GM12872 (cell line): ENCODE measurements around the gene HOXA7.

Experiments used
- CTCF ChIP-seq: IDR thresholded peaks from 3 replicates; pipeline ENCODE4 v1.5.1; 2011; ENCODE audit warnings: low read depth, mild to moderate bottlenecking, low read length, moderate library complexity; ENCODE audit not compliant: insufficient read depth

Gene HOXA7

DNA sequence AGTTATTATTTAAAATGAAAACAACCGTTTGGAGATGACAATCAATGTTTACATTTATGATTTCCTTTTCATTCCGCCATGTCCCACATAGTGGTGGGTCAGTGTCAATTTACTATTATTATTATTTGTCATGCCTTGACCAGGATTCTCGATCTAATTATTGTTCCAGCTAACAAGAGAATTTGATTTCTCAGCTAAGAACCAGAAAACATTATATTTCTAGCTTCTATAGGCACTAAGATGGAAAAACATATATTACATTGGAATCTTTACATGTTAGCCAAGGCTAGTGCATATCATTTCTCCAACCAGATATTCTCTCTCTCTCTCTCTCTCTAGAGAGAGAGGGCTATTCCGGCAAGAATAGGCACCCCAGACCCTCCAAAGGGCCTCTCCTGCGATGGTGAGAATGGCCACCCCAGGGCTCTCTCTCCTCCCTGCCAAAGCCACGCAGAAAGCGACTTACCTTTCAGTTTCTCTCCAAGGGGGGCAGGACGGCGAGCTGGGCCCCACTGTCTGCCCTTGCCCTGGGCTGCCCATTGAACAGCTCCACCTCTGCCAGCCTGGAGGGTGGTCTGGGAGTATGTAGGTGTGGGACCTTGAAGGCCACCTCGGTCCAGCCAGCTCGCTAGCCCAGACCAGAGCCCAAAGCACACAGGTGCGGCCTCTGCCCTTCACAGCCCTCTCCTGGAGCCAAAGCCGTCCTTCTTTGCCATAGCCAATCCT lies 6.5 kb downstream of the HOXA7 start:
- no peak for TF ChIP-seq CTCF

GRCh38 chr7:27148756-27149641 lies 7.5 kb downstream of the HOXA7 start:
- TF ChIP-seq CTCF: no peak

DNA sequence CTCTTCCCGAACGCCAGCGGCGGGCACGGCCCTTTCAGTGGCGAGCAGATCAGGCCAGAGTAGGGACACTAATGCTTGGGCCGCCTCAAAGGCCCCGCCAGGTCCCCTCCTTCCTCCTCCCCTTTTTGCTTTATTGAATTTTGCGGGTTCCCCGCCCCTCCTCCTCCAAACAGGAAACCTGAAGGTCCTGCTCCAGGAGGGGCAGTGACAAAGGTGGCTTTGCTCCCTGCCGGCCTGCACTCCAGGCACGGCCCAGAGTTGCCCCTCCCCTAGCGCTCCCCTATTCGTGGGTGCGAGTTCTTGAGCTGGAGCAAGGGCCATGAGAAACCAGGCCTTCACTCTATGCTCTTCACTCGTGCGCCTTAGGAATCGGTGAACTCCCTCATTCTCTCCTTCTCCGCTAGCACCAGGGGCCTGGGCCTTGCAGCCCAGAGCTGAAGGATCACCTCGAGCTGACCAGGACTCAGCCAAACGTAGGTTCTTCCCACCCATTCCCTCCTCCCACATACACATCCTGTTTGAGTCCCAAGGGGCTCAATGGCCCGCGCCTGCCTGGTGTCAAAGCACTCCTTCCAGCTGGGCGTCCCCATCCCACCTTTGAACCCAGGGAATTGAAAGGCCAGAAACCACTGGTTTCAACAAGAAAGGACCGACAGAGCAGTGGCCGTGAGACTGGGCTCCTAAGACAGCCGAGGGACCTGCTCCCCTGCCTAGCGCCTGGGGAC lies 8.3 kb downstream of the HOXA7 start:
- TF ChIP-seq CTCF: no peak

GRCh38 chr7:27147199-27148030 lies 9.1 kb downstream of the HOXA7 start, which contains the start of gene HOXA6:
Gene HOXA6, minus strand, starts transcription at chr7:27147774. Its CDS starts 25 bp downstream, at chr7:27147749.
- no peak for TF ChIP-seq CTCF

DNA sequence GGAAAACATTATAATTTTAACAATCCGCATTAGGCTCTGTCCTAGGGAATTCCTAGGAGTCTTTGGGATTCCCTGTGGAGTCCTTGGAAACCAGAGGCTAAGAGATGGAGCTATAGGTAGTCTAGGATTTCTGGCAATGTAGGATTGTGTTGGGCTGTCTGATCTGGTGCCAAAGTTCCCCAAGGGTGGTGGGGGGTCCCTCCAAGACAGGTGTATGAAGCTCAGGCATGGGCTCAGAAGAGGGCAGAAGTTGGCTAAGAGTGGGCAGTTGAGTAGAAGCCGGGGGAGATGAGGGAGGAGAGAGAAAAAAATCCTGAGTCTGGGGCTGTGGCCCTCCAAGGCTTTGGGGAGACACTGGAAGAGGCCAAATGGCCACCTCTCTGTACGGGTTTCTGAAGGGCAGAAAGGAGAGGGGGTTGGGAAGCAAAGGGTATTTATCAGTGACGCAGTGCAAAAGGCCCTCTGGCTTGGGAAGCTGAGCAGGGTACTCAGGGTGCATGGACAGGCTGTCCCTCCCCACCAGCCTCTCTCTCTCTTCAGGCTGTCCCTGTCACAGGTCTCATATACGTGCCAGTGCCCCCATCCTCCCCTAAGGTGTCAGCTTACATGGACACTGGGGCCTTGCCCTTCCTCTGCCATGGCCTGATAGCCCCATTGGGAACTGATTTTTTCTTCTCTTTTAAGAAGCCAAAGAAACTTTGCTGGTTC lies 9.8 kb downstream of the HOXA7 start:
- no peak for TF ChIP-seq CTCF

DNA sequence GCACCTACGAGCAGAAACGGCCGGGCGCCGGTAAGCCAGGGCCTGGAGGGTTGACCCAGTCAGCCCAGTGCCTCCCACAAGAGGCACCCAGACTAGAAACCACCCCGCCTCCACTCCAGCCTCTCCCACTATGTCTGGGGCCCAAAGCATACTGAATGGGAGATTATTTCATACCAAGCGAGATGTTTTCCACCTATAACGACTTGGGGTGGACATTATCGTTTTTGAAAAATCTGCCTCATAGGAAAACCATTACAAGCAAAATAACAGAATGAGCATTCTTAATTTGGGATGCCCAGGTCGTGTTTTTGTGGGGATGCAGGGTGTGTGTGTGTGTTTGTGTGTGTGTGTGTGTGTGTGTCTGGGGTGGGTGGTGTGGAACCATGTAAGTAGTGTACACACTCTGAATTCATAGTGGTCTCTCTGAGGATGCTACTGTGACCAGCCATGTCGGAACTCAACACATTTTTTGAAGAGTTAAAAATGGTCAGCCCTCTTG lies 10.5 kb downstream of the HOXA7 start:
- TF ChIP-seq CTCF: no peak
